IMR-90 (cell line): ENCODE data around the gene SV2A. TPM values are rescaled to one million over a fixed set of nuclear protein-coding genes. Genes with fewer than 3 reads are reported as not detected.
A peak's percentile ranks its signal among the peaks of the same experiment; 100 is the strongest.
"Not testable (repeated sequence)": the region's sequence is repeated elsewhere in the genome, so short reads cannot be mapped to it uniquely, and the experiment has no call there.

Source experiments
- ATAC-seq: fragments of 200-7000 bp; cut with Tn5 transposase; 2 replicates; pipeline ENCODE4 v1.9.1; 2020; ENCODE audit warnings: low read depth, mild to moderate bottlenecking, moderate library complexity
- BruUV-seq: library from RNA; stranded (reverse); fragments of 400-500 nt; replicated peaks from 2 replicates; lab custom pipeline; 2021; lab: Mats Ljungman, UMichigan
- CTCF ChIA-PET: fragments of 300-600 bp; formaldehyde crosslinking; extraction: SDS; loops from one replicate; lab custom pipeline; 2021; ENCODE audit warnings: antibody characterized with exemption; lab: Yijun Ruan, JAX
- POLR2A ChIA-PET: fragments of 300-600 bp; sonication (Branson Sonifier 250); formaldehyde crosslinking; loops from one replicate; lab custom pipeline; 2022; ENCODE audit warnings: antibody characterized with exemption; ENCODE audit not compliant: unreplicated experiment; lab: Charles Lee
- DNase-seq: peaks from one replicate; pipeline ENCODE4 v3.0.0; 2013
- H2AFZ ChIP-seq: replicated peaks from 2 replicates; pipeline ENCODE3; 2013; ENCODE audit warnings: low read length, mild to moderate bottlenecking; ENCODE audit not compliant: poor library complexity
- H2AK5ac ChIP-seq: 2 replicates; pipeline ENCODE4 v1.6.1; 2013; ENCODE audit warnings: low read depth, low read length, inconsistent platforms
- H2AK9ac ChIP-seq: replicated peaks from 2 replicates; pipeline ENCODE3; 2013; ENCODE audit warnings: mild to moderate bottlenecking, low read depth, low read length, moderate library complexity; ENCODE audit not compliant: poor library complexity
- H2BK120ac ChIP-seq: 2 replicates; pipeline ENCODE4 v1.6.1; 2013; ENCODE audit warnings: low read depth, low read length, inconsistent platforms
- H2BK15ac ChIP-seq: 3 replicates; pipeline ENCODE4 v1.6.1; 2013; ENCODE audit warnings: low read depth, low read length, inconsistent platforms
- H2BK20ac ChIP-seq: 2 replicates; pipeline ENCODE4 v1.6.1; 2013; ENCODE audit warnings: low read depth, mild to moderate bottlenecking, inconsistent platforms, low read length, moderate library complexity
- H2BK5ac ChIP-seq: 2 replicates; pipeline ENCODE4 v1.6.1; 2013; ENCODE audit warnings: mild to moderate bottlenecking, low read depth, low read length, inconsistent platforms; ENCODE audit not compliant: poor library complexity, severe bottlenecking
- H3K14ac ChIP-seq: replicated peaks from 2 replicates; pipeline ENCODE4 v1.6.1; 2013; ENCODE audit warnings: low read depth, low read length, inconsistent platforms
- H3K18ac ChIP-seq: 2 replicates; pipeline ENCODE4 v1.6.1; 2013; ENCODE audit warnings: low read depth, low read length, control low read depth
- H3K23ac ChIP-seq: 2 replicates; pipeline ENCODE4 v1.6.1; 2013; ENCODE audit warnings: low read depth, low read length, inconsistent platforms
- H3K27ac ChIP-seq: 2 replicates; pipeline ENCODE4 v1.5.1; 2013; ENCODE audit warnings: mild to moderate bottlenecking, control low read depth, low read length; ENCODE audit not compliant: insufficient read depth
- H3K27me3 ChIP-seq: 2 replicates; pipeline ENCODE4 v1.6.1; 2013; ENCODE audit warnings: low read length; ENCODE audit not compliant: control insufficient read depth, insufficient read depth
- H3K36me3 ChIP-seq: 2 replicates; pipeline ENCODE4 v1.6.1; 2013; ENCODE audit warnings: low read length, mixed read lengths; ENCODE audit not compliant: control insufficient read depth, insufficient read depth
- H3K4ac ChIP-seq: 2 replicates; pipeline ENCODE4 v1.6.1; 2013; ENCODE audit warnings: low read depth, low read length, inconsistent platforms
- H3K4me1 ChIP-seq: 2 replicates; pipeline ENCODE4 v1.6.1; 2013; ENCODE audit warnings: low read length, mixed read lengths; ENCODE audit not compliant: control insufficient read depth, insufficient read depth
- H3K4me2 ChIP-seq: 2 replicates; pipeline ENCODE4 v1.6.1; 2013; ENCODE audit warnings: low read depth, mild to moderate bottlenecking, control low read depth, low read length, moderate library complexity
- H3K4me3 ChIP-seq: 2 replicates; pipeline ENCODE4 v1.5.1; 2013; ENCODE audit warnings: low read depth, mild to moderate bottlenecking, control low read depth, low read length, moderate library complexity; ENCODE audit not compliant: insufficient read depth
- H3K56ac ChIP-seq: 2 replicates; pipeline ENCODE4 v1.6.1; 2013; ENCODE audit warnings: low read length, inconsistent platforms; ENCODE audit not compliant: insufficient read depth; ENCODE audit errors: extremely low read depth
- H3K79me1 ChIP-seq, 2 experiments: 2 replicates each; pipeline ENCODE4 v1.6.1; 2013; ENCODE audit warnings: low read length in 2 of 2, inconsistent platforms in 1 of 2, low read depth in 1 of 2
- H3K9ac ChIP-seq: 2 replicates; pipeline ENCODE4 v1.6.1; 2013; ENCODE audit warnings: low read depth, low read length, control low read depth
- H3K9me1 ChIP-seq: 2 replicates; pipeline ENCODE4 v1.6.1; 2013; ENCODE audit warnings: low read length, inconsistent platforms; ENCODE audit not compliant: insufficient read depth
- H3K9me3 ChIP-seq: 2 replicates; pipeline ENCODE4 v1.6.1; 2013; ENCODE audit warnings: low read length; ENCODE audit not compliant: control insufficient read depth, insufficient read depth
- H4K20me1 ChIP-seq: 2 replicates; pipeline ENCODE4 v1.6.1; 2013; ENCODE audit warnings: low read length, inconsistent platforms; ENCODE audit not compliant: insufficient read depth
- H4K5ac ChIP-seq: 2 replicates; pipeline ENCODE4 v1.6.1; 2013; ENCODE audit warnings: mild to moderate bottlenecking, low read depth, low read length, control low read depth
- H4K8ac ChIP-seq, 2 experiments: 2 replicates each; pipeline ENCODE4 v1.6.1; 2013; ENCODE audit warnings: low read depth in 2 of 2, low read length in 2 of 2, control low read depth in 1 of 2, inconsistent platforms in 1 of 2
- H4K91ac ChIP-seq: 2 replicates; pipeline ENCODE4 v1.6.1; 2013; ENCODE audit warnings: low read depth, low read length, inconsistent platforms; ENCODE audit not compliant: insufficient read depth
- WGBS, 2 experiments: methylation state at CpG; one replicate each; pipeline versions ENCODE4 v1.1.5 to v1.1.7; 2013; ENCODE audit warnings: missing lambda C conversion rate in 2 of 2; ENCODE audit not compliant: insufficient read length in 1 of 2; ENCODE audit errors: extremely low coverage in 2 of 2; 5-methylcytosine and 5-hydroxymethylcytosine counted together
- dilution Hi-C: fragments of 300-500 bp; cut with HindIII; formaldehyde crosslinking; loops from one replicate; pipeline ENCODE4 v1.14.3; 2018; ENCODE audit warnings: low sequenced_read_pairs; ENCODE audit not compliant: unreplicated experiment
- in situ Hi-C: fragments of 300-500 bp; cut with MboI; formaldehyde crosslinking; loops from 3 replicates; pipeline ENCODE4 v1.14.3; 2019; ENCODE audit warnings: low sequenced_read_pairs, inconsistent platforms, mixed read lengths
- intact Hi-C: fragments of 100-400 bp; cut with micrococcal nuclease; formaldehyde crosslinking; loops from 2 replicates; pipeline ENCODE4 v1.10.0; 2022
- polyA plus RNA-seq, 3 experiments: library from polyadenylated mRNA; depleted of rRNA; stranded (reverse); fragments of >200 nt; gene quantifications; 2 replicates each; pipeline ENCODE4 v1.2.3, GENCODE V29; 2012; ENCODE audit warnings: low replicate concordance in 1 of 3
- total RNA-seq: library from RNA; depleted of rRNA; stranded (reverse); fragments of >200 nt; gene quantifications from 2 replicates; pipeline ENCODE4 v1.2.3, GENCODE V29; 2012

SV2A gene
- total and polyA plus RNA-seq, 2 of the 4 experiments (the other 2 are of a cell fraction), result 15.4 to 19.6 TPM

DNA sequence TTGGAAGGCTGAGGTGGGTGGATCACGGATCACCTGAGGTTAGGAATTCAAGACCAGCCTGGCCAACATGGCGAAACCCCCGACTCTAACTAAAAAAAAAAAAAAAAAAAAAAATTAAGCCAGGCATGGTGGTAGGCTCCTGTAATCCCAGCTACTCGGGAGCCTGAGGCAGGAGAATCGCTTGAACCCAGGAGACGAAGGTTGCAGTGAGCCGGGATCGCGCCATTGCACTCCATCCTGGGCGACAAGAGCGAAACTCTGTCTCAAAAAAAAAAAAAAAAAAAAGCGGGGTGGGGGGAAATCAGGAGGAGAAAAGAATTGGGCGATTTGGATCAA lies 21.0 kb upstream of the SV2A start:
- peak overlapping the region; percentile 71 for H4K91ac ChIP-seq
- H3K23ac ChIP-seq, POLR2A ChIA-PET, H4K20me1 ChIP-seq, H3K27me3 ChIP-seq, H2BK15ac ChIP-seq, ATAC-seq, H3K14ac ChIP-seq, dilution Hi-C loops, H4K5ac ChIP-seq, H3K9ac ChIP-seq, DNase-seq, BruUV-seq, H3K18ac ChIP-seq, H3K9me3 ChIP-seq, H3K4me3 ChIP-seq, H3K36me3 ChIP-seq, CTCF ChIA-PET, H2BK20ac ChIP-seq: not testable (repeated sequence)
- no CpG with 5 or more reads among the region's 13 CpGs for WGBS, 2 experiments
- peaks cover 11% of the 10 kb centered on the region for H3K4me1 ChIP-seq
- H3K9me1 ChIP-seq, result peaks cover 26% of the 10 kb centered on the region
- H3K56ac ChIP-seq, result 0 out of 2 replicates have a peak overlapping the region, but pooled peaks have one; percentile 52
- peak overlapping the region; percentile 82 for H2AK9ac ChIP-seq
- peak overlapping the region; percentile 52 for H3K4me2 ChIP-seq
- H3K79me1 ChIP-seq, result peaks cover 3 to 53% of the 10 kb centered on the region in 2 experiments
- peak overlapping the region; percentile 5 for H2BK5ac ChIP-seq
- H2BK120ac ChIP-seq, result peak overlapping the region; percentile 56; the same call in 1 of the 2 replicates
- H2AK5ac ChIP-seq, result peak overlapping the region; percentile 97
- H4K8ac ChIP-seq, result peak overlapping the region in 1 of 2 experiments; percentile 56; a peak in 1 of 4 replicates
- intact Hi-C loops, result loop anchor here (5.0 kb wide), 1 partner anchor 46 kb away; no protein-coding TSS in a partner anchor
- in situ Hi-C loops, result loop anchor here (5.0 kb wide), 1 partner anchor 36 kb away; no protein-coding TSS in a partner anchor
- H2AFZ ChIP-seq, result peak overlapping the region; percentile 86
- peak overlapping the region; percentile 46 for H3K27ac ChIP-seq
- H3K4ac ChIP-seq, result peak overlapping the region; percentile 81
